GM12891 (cell line): ENCODE measurements around the gene BLM.
A peak's percentile ranks its signal among the peaks of the same experiment; 100 is the strongest.

Source experiments
- DNase-seq: peaks from one replicate; pipeline ENCODE4 v3.0.0; 2011; ENCODE audit warnings: low spot score; ENCODE audit not compliant: insufficient read length
- FAIRE-seq: peaks from 2 replicates; lab custom pipeline; 2011; peaks lifted over from hg19 to GRCh38; lab: Jason Lieb, UNC
- PAX5 ChIP-seq: IDR thresholded peaks from 2 replicates; pipeline ENCODE4 v1.6.1; 2011; ENCODE audit warnings: low read length, moderate library complexity, mild to moderate bottlenecking; ENCODE audit not compliant: insufficient read depth, severe bottlenecking
- POLR2A ChIP-seq: IDR thresholded peaks from 2 replicates; pipeline ENCODE4 v1.6.1; 2011; ENCODE audit warnings: low read depth, low read length, control low read depth
- POLR2AphosphoS5 ChIP-seq: IDR thresholded peaks from 2 replicates; pipeline ENCODE4 v1.6.1; 2011; ENCODE audit warnings: low read depth, low read length, control low read depth
- POU2F2 ChIP-seq: IDR thresholded peaks from 2 replicates; pipeline ENCODE4 v1.6.1; 2011; ENCODE audit warnings: low read depth, mild to moderate bottlenecking, control low read depth, low read length, moderate library complexity
- SPI1 ChIP-seq: IDR thresholded peaks from 2 replicates; pipeline ENCODE4 v1.6.1; 2011; ENCODE audit warnings: low read depth, low read length, control low read depth
- TAF1 ChIP-seq: IDR thresholded peaks from 2 replicates; pipeline ENCODE4 v1.6.1; 2011; ENCODE audit warnings: low read depth, low read length, control low read depth

The BLM gene

GRCh38 chr15:90762109-90762508 is 45.0 kb downstream of the BLM start:
- FAIRE-seq = no peak
- no peak for TF ChIP-seq PAX5
- no peak for TF ChIP-seq TAF1
- TF ChIP-seq POLR2AphosphoS5 = no peak
- no peak for TF ChIP-seq POLR2A
- TF ChIP-seq POU2F2 = no peak
- TF ChIP-seq SPI1 = no peak
- DNase-seq = no peak

- FAIRE-seq = peak; percentile 23
- no peak for DNase-seq
- no peak for TF ChIP-seq SPI1
Observed at GRCh38 chr15:90763366-90764099, 46.4 kb downstream of the BLM start.

DNA sequence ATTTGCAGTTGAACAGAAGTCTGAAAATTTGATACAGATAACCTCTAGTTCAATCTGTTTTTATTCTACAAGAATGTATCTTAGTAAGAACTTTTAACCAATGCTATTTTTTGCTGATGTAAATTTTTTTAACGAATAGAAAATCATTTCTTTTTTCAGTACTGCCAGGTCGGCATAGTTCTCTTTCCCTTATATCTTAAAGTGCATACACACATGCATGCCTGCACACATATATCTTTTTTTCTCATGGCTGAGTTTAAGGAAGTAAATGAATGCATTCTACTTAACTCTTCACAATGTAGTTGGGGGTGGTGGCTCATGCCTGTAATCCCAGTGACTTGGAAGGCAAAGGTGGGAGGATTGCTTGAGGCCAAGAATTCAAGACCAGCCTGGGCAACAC is 48.4 kb downstream of the BLM start:
- DNase-seq (no peak), FAIRE-seq (no peak)
- TF ChIP-seq POLR2A (no peak), SPI1 (no peak)

DNA sequence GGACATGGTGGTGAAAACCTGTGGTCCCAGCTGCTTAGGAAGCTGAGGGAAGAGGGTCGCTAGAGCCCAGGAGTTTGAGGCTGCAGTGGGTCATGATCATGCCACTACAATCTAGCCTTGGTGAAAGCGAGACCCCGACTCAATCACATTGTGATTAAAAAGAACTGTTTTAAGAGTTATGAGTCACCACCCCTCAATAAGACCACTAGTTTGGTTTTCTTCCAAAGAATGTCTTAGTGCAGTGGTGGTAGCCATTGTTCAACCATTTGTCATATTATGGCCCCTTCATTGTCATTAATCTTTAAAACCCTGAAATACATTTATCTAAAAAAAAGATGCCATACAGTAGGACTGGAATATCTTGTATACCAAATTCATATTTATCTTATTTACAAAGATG is 48.8 kb downstream of the BLM start:
- FAIRE-seq (no peak), DNase-seq (no peak)
- TF ChIP-seq PAX5 (no peak), POU2F2 (no peak), SPI1 (no peak), TAF1 (no peak), POLR2AphosphoS5 (no peak), POLR2A (no peak)

- no peak for FAIRE-seq
- no peak for DNase-seq
- TF ChIP-seq POLR2A = no peak
- TF ChIP-seq TAF1 = no peak
- no peak for TF ChIP-seq POLR2AphosphoS5
- TF ChIP-seq SPI1 = no peak
- TF ChIP-seq POU2F2 = no peak
Observed at GRCh38 chr15:90769375-90769774, 52.2 kb downstream of the BLM start.

- peak; percentile 47 for FAIRE-seq
- TF ChIP-seq TAF1 = no peak
- no peak for TF ChIP-seq POU2F2
- no peak for TF ChIP-seq POLR2AphosphoS5
- TF ChIP-seq PAX5 = no peak
- no peak for TF ChIP-seq POLR2A
- no peak for TF ChIP-seq SPI1
- no peak for DNase-seq
Observed at GRCh38 chr15:90773485-90773884, 56.3 kb downstream of the BLM start.

DNA sequence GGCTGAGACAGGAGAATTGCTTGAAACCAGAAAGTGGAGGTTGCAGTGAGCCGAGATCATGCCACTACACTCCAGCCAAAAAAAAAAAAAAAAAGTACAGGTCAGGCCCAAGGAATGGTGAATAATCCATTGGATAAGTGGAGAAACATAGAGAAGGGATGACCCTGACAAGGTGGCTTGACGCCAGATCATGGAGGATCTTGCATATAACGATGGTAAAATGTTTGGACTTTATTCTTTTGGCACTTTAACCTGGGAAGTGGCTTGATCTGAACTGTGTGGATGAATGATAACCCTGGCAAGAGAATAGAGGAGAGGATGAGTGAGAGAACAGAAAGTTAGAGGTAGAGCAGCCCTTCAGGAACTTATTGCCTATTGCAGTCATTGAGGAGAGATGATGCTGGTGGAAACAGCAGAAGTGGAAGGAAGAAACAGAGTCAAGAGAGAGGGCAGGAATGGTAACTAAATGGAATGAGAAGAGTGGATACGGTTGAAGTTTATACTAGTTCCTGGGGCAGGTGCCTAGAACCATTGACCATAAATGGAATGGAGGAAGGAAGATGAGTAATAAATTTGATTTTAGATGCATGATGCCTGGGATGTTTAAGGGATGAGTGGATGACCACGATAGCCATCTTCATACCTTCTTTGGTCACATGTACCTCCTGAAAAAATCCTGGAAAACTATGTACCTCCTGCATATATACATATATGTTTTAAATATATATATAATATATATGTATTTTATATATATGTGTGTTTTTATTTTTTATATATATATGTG is 57.8 kb downstream of the BLM start:
- DNase-seq (no peak), FAIRE-seq (no peak)

DNA sequence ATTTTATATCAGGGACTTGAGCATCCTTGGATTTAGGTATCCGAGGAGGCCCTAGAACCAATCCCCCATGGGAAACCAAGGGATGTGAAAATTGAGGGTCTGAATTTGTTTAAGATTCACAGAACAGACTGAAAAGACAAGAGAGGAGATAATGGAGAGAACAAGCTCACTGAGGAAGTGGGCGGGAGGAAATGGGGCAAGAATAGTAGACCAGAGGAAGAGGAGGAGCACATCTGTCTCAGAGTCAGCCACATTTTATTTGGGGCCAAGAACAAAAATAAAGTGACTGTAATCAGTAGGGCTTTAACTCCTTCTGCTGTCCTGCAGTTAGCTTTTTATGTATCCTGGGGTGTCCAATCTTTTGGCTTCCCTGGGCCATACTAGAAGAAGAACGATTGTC is 63.8 kb downstream of the BLM start:
- peak; percentile 74 for FAIRE-seq

More for the DNA sequence above, 57.8 kb downstream of the BLM start:
- TF ChIP-seq POLR2A (no peak), POLR2AphosphoS5 (no peak), PAX5 (no peak), POU2F2 (no peak), SPI1 (no peak), TAF1 (no peak)

DNA sequence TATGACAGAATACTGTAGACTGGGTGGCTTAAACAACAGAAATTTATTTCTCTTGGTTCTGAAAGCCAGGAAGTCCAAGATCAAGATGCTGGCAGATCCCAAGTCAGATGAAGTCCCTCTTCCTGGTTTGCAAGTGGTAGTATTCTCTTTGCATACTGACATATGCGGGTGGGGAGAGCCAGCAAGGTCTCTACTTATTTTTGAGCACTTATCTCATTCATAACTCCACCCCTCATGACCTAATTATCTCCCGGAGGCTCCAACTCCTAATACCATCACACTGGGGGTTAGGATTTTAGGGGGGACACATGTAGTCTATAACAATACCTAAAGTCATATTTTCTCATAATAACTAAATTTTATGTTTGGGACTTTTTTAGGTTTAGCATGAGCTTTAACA is 65.3 kb downstream of the BLM start:
- FAIRE-seq = peak; percentile 28
- no peak for TF ChIP-seq TAF1
- TF ChIP-seq SPI1 = no peak
- no peak for TF ChIP-seq POLR2A
- TF ChIP-seq PAX5 = no peak
- no peak for TF ChIP-seq POU2F2
- no peak for TF ChIP-seq POLR2AphosphoS5
- no peak for DNase-seq

More for the DNA sequence above, 63.8 kb downstream of the BLM start:
- TF ChIP-seq POLR2AphosphoS5 = no peak
- TF ChIP-seq SPI1 = peak; percentile 73
- DNase-seq = no peak

GRCh38 chr15:90787881-90788280 is 70.7 kb downstream of the BLM start:
- DNase-seq = no peak
- no peak for FAIRE-seq
- no peak for TF ChIP-seq TAF1
- TF ChIP-seq POU2F2 = no peak
- no peak for TF ChIP-seq POLR2A
- TF ChIP-seq SPI1 = no peak
- no peak for TF ChIP-seq PAX5
- no peak for TF ChIP-seq POLR2AphosphoS5

DNA sequence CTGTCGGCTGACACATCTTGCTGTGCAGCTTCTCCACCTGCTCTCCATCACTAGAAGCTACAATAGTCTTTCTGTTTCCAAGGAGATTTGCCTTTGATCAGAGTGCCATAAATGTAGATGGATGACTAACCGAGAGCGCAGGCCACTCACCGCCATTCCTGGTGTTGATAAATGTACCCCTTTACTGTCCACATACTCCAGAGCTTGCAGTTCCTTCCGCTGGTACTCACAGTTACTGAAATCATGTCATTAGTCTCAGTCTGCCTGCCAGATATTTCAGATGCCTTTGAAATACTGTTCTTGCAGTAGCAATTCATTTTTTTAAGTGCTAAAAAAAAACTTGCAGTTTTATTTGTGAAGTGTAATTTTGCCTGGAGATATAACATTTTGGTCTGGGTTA is 72.3 kb downstream of the BLM start:
- DNase-seq = no peak
- no peak for FAIRE-seq
- TF ChIP-seq PAX5 (no peak), TAF1 (no peak), POLR2AphosphoS5 (no peak), POLR2A (no peak), POU2F2 (no peak), SPI1 (no peak)
